ENCODE results near the gene PIK3R6. TPM values are rescaled to one million over a fixed set of nuclear protein-coding genes. Genes with fewer than 3 reads are reported as not detected.
"Not testable (repeated sequence)": the region's sequence is repeated elsewhere in the genome, so short reads cannot be mapped to it uniquely, and the experiment has no call there.

PIK3R6 gene
- total RNA-seq, 2 donors from 2014 or later = 0.66 TPM; not detected in 1

DNA sequence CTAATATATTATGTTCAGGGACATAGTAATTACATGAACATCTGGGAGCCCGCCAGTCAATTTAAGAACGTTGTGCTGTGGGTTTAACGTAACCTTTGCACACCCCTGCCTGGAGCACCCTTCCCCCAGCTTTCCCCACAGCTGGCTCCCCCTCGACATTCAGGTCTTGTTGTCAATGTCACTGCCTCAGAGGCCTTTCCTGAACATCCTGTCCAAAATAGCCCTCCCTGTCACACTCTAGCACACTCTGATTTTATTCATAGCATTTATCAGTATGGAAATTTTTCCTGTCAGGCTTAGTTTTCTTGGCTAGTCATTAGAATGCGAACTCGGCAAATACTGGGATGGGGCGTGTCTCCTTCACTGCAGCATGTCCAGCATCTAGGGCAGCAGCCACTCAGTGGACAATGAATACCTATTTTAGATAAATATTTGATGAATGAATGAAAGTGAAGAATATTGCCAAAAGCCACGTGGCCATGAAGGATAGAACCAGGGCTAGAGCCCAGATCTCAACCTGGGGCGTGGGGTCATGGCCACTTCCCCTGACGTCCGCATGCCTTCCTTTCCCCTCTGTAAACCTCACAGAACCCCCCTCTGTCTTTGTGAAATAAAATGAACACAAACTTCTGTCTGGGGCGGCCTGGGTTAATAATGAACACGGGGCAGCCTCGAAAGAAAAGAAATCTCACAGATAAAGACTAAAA lies 10.5 kb downstream of the PIK3R6 start:
- peaks cover 10% of the 10 kb centered on the region for H3K4me1 ChIP-seq
- H3K4me3 ChIP-seq = no peak overlapping the region
- H3K27me3 ChIP-seq = no peaks in the 10 kb centered on the region
- intact Hi-C loops (cut with DNase I) = no loop called here
- WGBS, 2 donors = 11 to 21% methylated on average over 14 of the region's 14 CpGs
- TF ChIP-seq CTCF (IDR thresholded peaks at IDR 0.05) = no peak
- ATAC-seq (no peak), DNase-seq (no peak)
- no peaks in the 10 kb centered on the region for H3K9me3 ChIP-seq
- no peak overlapping the region for H3K27ac ChIP-seq
- no peaks in the 10 kb centered on the region for H3K36me3 ChIP-seq (replicated peaks in 1 of 2; ENCODE audit: insufficient read depth in 1 of 2, low read depth in 2 of 2)

DNA sequence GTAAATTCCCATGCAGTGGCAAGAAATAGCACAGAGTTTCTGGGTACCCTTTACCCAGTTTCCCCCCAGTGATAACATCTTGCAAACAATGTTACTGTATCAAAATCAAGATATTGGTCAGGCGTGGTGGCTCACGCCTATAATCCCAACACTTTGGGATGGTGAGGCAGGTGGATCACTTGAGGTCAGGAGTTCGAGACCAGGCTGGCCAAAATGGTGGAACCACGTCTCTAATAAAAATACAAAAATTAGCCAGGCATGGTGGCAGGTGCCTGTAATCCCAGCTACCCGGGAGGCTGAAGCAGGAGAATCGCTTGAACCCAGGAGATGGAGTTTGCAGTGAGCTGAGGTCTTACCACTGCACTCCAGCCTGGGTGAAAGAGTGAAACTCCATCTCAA lies 11.3 kb downstream of the PIK3R6 start:
- intact Hi-C loops (cut with DNase I); H3K9me3 ChIP-seq; DNase-seq; H3K36me3 ChIP-seq (replicated peaks in 1 of 2; ENCODE audit: insufficient read depth in 1 of 2, low read depth in 2 of 2); H3K4me1 ChIP-seq; ATAC-seq; H3K27ac ChIP-seq; H3K27me3 ChIP-seq; H3K4me3 ChIP-seq: not testable (repeated sequence)
- 61 to 75% methylated on average over 6 of the region's 6 CpGs for WGBS, 2 donors

- Histone ChIP-seq H3K4me1 (peaks cover 10% of the 10 kb centered on the region), H3K27me3 (no peaks in the 10 kb centered on the region), H3K4me3 (no peak overlapping the region), H3K36me3 (replicated peaks in 1 of 2; ENCODE audit: insufficient read depth in 1 of 2, low read depth in 2 of 2) (no peaks in the 10 kb centered on the region), H3K27ac (no peak overlapping the region), H3K9me3 (no peaks in the 10 kb centered on the region)
- no peak for DNase-seq
- no peak for ATAC-seq
- 70 to 78% methylated on average over 17 of the region's 17 CpGs for WGBS, 2 donors
- intact Hi-C loops (cut with DNase I) = no loop called here
- TF ChIP-seq CTCF (IDR thresholded peaks at IDR 0.05) (no peak), POLR2A (IDR thresholded peaks at IDR 0.05) (no peak)
Observed at GRCh38 chr17:8855477-8856204, 11.8 kb downstream of the PIK3R6 start.

DNA sequence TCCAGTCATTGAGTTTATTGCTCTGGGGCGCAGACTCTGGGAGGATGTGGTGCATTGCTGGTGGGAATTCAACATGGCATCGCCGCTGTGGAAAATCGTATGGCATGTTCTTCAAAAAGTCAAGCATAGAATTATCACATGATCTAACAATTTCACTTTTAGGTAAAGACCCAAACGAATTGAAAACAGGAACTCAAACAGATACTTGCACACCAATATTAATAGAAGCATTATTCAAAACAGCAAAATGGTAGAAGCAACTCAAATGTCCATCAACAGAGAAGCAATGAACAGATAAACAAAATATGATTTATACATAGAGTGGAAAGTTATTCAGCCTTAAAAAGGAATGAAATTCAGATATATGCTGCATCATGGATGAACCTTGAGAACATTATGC lies 15.9 kb downstream of the PIK3R6 start:
- no peak for TF ChIP-seq CTCF (IDR thresholded peaks at IDR 0.05)
- no peak for TF ChIP-seq POLR2A (IDR thresholded peaks at IDR 0.05)
- no peak for ATAC-seq
- Histone ChIP-seq H3K27me3 (no peaks in the 10 kb centered on the region), H3K4me3 (no peak overlapping the region), H3K27ac (no peak overlapping the region), H3K36me3 (replicated peaks in 1 of 2; ENCODE audit: insufficient read depth in 1 of 2, low read depth in 2 of 2) (no peaks in the 10 kb centered on the region), H3K4me1 (no peaks in the 10 kb centered on the region), H3K9me3 (no peaks in the 10 kb centered on the region)
- DNase-seq = no peak
- intact Hi-C loops (cut with DNase I) = no loop called here
- WGBS, 2 donors = 81 to 82% methylated on average over 5 of the region's 5 CpGs

- 52 to 67% methylated on average over 4 of the region's 4 CpGs for WGBS, 2 donors
- DNase-seq = no peak
- H3K27me3 ChIP-seq = no peaks in the 10 kb centered on the region
Observed at GRCh38 chr17:8849311-8850041, 18.0 kb downstream of the PIK3R6 start.

More at GRCh38 chr17:8849311-8850041, 18.0 kb downstream of the PIK3R6 start:
- intact Hi-C loops (cut with DNase I) = no loop called here
- H3K9me3 ChIP-seq = no peaks in the 10 kb centered on the region
- no peak overlapping the region for H3K27ac ChIP-seq
- no peak for ATAC-seq
- no peak overlapping the region for H3K4me3 ChIP-seq
- TF ChIP-seq CTCF (IDR thresholded peaks at IDR 0.05) = no peak
- no peak for TF ChIP-seq POLR2A (IDR thresholded peaks at IDR 0.05)
- H3K4me1 ChIP-seq = no peaks in the 10 kb centered on the region
- no peaks in the 10 kb centered on the region for H3K36me3 ChIP-seq (replicated peaks in 1 of 2; ENCODE audit: insufficient read depth in 1 of 2, low read depth in 2 of 2)
